GM23248 (cell line): Measurements from ENCODE around the gene PHB1.

Experiments
- EZH2 ChIP-seq: fragments of 200-600 bp; sonication (generic); IDR thresholded peaks from 2 replicates; pipeline ENCODE4 v1.6.1; 2018; ENCODE audit warnings: antibody characterized with exemption, mild to moderate bottlenecking; ENCODE audit not compliant: insufficient read depth, poor library complexity, severe bottlenecking
- EZH2phosphoT487 ChIP-seq: fragments of 200-600 bp; sonication (generic); IDR thresholded peaks from 2 replicates; pipeline ENCODE4 v1.6.1; 2018; ENCODE audit warnings: antibody characterized with exemption, moderate library complexity, mild to moderate bottlenecking, low read depth; ENCODE audit not compliant: insufficient read depth

DNA sequence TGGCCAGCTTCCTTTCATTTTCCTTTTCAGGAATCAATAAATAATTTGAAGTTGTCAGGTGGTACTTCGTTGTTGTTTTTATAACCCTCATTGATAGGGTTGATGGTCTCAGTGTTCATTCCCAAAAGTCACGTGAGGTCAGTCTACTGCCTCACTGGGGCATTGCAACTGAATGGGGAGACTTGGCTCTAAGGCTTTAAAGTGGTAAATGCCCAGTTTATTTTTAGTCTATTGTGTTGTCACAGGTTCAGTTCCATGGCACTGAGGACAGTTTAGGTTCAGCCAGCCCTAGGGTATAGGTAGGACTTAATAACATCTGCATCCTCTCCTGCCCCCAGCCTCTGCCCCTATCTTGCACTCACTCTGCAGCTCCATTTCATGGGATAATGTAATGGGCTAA lies 46.9 kb upstream of the PHB1 start:
- TF ChIP-seq EZH2 (no peak), EZH2phosphoT487 (no peak)
